Measurements from ENCODE around the gene UGT2B11.
"Not testable (repeated sequence)": the region's sequence is repeated elsewhere in the genome, so short reads cannot be mapped to it uniquely, and the experiment has no call there.

- TF ChIP-seq CTCF, POLR2A (IDR thresholded peaks at IDR 0.05): not testable (repeated sequence)
These were observed 16.0 kb downstream of the UGT2B11 start for GRCh38 chr4:69198506-69198905.

All from ovary (tissue), 3 donors.